GM18861 (cell line): ENCODE results near the gene NOTCH2NLA.
"Not testable (repeated sequence)": the region's sequence is repeated elsewhere in the genome, so short reads cannot be mapped to it uniquely, and the experiment has no call there.

Source experiments
- ATAC-seq: cut with Tn5 transposase; IDR thresholded peaks from one replicate; pipeline ENCODE4 v1.9.1; 2021; ENCODE audit not compliant: unreplicated experiment

Gene NOTCH2NLA

DNA sequence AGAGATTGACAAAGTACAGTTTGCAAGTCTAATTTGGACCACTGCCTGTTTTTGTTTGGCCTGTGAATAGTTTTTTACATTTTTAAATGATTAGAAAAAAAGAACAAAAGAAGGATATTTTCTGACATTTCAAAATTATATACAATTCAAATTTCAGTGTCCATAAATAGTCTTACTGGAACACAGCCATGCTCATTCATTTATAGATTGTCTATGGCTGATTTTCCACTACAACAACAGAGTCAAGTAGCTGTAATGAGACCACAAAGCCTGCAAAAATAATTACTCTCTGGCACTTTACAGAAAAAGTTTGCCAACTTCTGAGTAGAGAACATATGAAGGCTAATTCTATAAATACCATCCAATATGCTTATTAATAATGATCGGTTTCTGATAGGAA is 61.1 kb downstream of the NOTCH2NLA start:
- not testable (repeated sequence) for ATAC-seq

DNA sequence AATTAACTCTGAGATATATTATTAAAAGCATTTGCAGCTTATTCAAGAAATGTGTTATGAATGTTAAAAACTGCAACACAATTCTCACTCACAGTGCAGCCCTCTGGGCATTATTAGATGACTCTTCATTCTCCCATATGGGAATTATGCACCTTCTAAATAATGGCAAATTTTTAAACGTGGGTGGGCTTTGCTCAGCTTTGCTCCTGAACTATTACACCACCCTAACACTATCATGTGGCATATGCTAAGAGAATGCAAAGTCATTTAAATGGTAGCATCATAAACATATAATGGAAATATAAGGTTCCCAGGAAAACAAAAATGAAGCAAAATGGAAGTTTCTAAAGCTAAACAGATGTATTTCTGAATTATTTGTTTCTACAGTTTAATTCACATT is 61.5 kb downstream of the NOTCH2NLA start:
- ATAC-seq = not testable (repeated sequence)

DNA sequence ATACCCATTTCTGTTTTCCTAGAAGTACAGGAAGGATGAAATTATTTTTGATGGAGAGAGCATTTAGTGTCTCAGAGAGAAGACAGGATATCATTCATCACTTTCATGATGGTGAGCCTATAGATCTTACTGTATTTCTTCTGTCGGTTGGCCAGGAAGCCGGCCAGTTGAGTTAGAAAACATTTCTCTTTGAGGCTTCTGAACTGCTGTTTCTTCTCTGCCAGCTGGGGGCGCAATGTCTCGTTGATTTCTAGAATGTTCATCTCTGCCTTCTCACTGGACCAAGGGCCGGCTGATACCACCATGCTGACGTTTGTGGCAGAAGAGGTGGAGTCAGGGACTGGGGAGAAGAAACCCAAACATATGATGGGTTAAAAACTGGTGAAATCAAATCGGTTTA is 84.4 kb downstream of the NOTCH2NLA start, which contains the start of gene NBPF10:
Gene NBPF10 (minus strand): TSS at position 340 of the 400 bp plus-strand sequence. CDS start 35 bp downstream, at position 305.
- ATAC-seq = not testable (repeated sequence)
